Uterus (tissue), 2 donors: ENCODE measurements around the gene ABCC2.

ENCODE experiments used
- POLR2A ChIP-seq, 2 donors: fragments of 450-650 bp; IDR thresholded peaks; one replicate each; pipeline ENCODE4 v1.6.1; 2016; ENCODE audit warnings: antibody characterized with exemption in 2 of 2, mild to moderate bottlenecking in 1 of 2, moderate library complexity in 1 of 2
- TF ChIP-seq, protein P1 (sequence below), 4 experiments: fragments of 200-600 bp in 2 of 4; fragments of 450-650 bp in 2 of 4; sonication (generic) in 2 of 4; IDR thresholded peaks; one replicate each; pipeline ENCODE4 v1.5.1; 2016 to 2019; ENCODE audit warnings: antibody characterized with exemption in 4 of 4, mild to moderate bottlenecking in 2 of 4, moderate library complexity in 1 of 4

DNA sequence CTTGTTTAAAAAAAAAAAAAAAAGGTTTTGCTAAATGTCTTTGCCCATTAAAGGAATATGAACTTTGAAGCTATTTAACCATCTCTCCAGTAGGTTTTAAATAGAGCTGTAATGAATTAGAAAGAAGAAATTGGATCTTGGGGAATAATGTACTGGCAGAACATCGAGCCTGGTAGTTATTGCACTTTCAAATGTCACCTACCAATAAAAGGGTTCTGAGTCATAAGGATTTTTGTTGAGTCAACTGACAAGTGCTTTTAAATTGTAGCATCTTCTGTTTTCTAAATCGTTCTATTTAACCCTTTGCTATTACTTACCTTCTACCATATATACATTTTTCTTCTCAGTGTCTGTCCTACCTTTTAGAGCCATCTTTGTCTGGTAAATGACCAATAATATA lies 39.7 kb upstream of the ABCC2 start:
- no peak for TF ChIP-seq POLR2A (IDR thresholded peaks at IDR 0.05)
- TF ChIP-seq, protein P1, sequence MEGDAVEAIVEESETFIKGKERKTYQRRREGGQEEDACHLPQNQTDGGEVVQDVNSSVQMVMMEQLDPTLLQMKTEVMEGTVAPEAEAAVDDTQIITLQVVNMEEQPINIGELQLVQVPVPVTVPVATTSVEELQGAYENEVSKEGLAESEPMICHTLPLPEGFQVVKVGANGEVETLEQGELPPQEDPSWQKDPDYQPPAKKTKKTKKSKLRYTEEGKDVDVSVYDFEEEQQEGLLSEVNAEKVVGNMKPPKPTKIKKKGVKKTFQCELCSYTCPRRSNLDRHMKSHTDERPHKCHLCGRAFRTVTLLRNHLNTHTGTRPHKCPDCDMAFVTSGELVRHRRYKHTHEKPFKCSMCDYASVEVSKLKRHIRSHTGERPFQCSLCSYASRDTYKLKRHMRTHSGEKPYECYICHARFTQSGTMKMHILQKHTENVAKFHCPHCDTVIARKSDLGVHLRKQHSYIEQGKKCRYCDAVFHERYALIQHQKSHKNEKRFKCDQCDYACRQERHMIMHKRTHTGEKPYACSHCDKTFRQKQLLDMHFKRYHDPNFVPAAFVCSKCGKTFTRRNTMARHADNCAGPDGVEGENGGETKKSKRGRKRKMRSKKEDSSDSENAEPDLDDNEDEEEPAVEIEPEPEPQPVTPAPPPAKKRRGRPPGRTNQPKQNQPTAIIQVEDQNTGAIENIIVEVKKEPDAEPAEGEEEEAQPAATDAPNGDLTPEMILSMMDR (IDR thresholded peaks at IDR 0.05) = no peak
